ENCODE data around the gene SCAMP3.
"Not testable (repeated sequence)": the region's sequence is repeated elsewhere in the genome, so short reads cannot be mapped to it uniquely, and the experiment has no call there.

The SCAMP3 gene

DNA sequence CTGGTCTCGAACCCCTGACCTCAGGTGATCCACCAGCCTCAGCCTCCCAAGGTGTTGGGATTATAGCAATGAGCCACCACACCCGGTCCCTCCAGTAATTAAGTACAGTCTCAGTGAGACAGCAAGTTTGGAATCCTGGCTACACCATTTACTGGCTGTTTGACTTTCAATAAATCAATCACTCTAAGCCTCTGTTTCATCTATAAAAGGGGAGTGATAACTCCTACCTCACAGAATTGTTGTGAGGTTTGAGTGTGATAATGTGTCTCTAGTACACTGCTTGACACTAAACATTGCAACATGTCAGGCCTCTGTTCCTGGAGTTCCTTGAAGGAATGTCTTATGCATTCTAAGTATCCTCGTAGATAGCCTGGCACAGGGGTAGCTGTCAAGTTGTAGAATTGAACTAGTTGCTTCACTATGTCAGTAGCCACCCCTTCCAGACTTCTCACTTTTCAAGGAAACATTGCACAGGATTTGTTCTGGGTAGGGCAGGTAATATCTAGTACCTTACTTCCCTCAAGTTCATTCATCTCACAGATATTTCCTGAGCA, 19.3 kb downstream of the SCAMP3 start:
- CTCF ChIA-PET, result interaction anchor here (0.9 to 2.3 kb wide), 2 partner anchors 36 to 500 kb away, joined by 3 to 10 read pairs; partner anchors contain the start of gene THBS3

DNA sequence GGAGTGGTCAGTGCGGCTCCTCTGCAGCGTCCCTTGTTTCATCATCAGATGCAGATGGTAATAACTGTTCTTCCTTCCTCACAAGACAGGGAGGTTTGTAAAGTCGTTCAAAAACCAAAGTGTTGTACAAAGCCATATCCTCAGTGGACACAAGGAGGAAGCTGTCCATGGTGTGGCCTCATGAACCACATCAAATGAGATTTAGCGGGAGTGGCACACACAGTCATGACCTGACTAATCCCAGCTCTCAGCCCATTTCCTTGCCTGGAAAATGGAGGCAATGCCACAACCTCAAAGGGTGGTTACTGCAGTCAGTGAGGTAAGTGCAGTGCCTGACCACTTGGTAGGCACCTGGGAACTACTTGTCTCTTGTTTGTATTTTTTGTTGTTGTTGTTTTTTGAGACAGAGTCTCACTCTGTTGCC, 20.3 kb downstream of the SCAMP3 start:
- Mint-ChIP-seq H3K4me1 (peaks cover 64% of the 10 kb centered on the region), H3K4me3 (peak overlapping the region; percentile 82), H3K9me3 (peaks cover 1% of the 10 kb centered on the region), H3K36me3 (peaks cover 25% of the 10 kb centered on the region), H3K27me3 (peaks cover 5% of the 10 kb centered on the region), H3K27ac (peak overlapping the region; percentile 84)
- DNase-seq, result no peak
- CTCF ChIA-PET, result interaction anchor here (0.7 to 2.7 kb wide), 6 partner anchors 9 to 69 kb away, joined by 3 to 16 read pairs (median 4); partner anchors contain the start of gene KRTCAP2

More for the DNA sequence above, 19.3 kb downstream of the SCAMP3 start:
- peaks cover 64% of the 10 kb centered on the region for H3K4me1 Mint-ChIP-seq
- H3K9me3 Mint-ChIP-seq, result peaks cover 1% of the 10 kb centered on the region
- H3K27me3 Mint-ChIP-seq, result peaks cover 5% of the 10 kb centered on the region
- peak overlapping the region; percentile 79 for H3K4me3 Mint-ChIP-seq
- DNase-seq, result no peak
- H3K36me3 Mint-ChIP-seq, result peaks cover 21% of the 10 kb centered on the region
- peak overlapping the region; percentile 95 for H3K27ac Mint-ChIP-seq

DNA sequence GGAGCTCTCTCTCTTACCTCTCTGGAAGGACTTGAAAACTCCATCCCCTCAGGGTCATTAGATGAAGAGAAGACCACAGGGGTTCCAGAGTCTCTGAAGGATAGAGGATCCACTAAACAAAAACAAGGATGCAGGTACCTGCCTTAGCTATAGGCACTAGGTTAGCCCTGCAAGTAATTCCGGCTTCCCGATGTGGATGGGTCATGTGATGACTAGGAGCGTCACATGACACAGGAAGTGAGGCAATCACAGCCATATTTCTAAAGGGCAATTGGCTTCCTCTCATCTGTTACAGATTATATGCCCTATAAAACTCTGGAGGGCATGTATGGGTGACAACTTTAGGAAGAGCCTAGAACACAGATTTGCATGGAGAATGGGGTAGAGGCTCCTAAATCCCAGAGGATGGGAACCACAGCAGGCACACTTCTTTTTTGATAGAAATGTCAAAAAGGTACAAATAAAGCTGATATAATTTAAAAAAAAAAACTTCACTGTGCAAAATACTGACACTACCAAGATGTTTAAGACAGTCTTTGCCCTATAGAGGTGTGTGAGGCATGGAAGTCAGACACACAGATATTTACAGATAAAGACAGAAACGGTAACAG, 21.0 kb downstream of the SCAMP3 start:
- Mint-ChIP-seq H3K4me3 (peak overlapping the region; percentile 82), H3K27ac (peak overlapping the region; percentile 84), H3K4me1 (peaks cover 68% of the 10 kb centered on the region), H3K9me3 (peaks cover 1% of the 10 kb centered on the region), H3K36me3 (peaks cover 27% of the 10 kb centered on the region), H3K27me3 (peaks cover 5% of the 10 kb centered on the region)
- peak; percentile 81 for DNase-seq
- CTCF ChIA-PET, result interaction anchor here (0.7 to 2.7 kb wide), 7 partner anchors 10 to 68 kb away, joined by 3 to 16 read pairs (median 4); partner anchors contain the start of gene KRTCAP2

DNA sequence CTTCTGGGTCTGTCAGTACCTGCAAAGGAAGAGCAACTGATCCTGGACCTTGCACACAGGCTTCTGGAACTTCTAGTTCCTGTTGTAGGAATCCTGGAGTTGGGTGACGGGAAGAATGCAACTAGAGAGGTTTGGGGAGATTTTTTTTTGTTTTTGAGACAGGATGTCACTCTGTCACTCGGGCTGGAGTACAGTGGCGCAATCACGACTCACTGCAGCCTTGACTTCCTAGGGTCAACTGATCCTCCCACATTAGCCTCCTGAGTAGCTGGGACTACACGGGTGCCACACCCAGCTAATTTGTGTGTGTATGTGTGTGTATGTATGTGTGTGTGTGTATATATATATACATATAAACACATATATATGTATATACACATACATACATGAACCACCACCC, 25.7 kb downstream of the SCAMP3 start:
- Mint-ChIP-seq H3K36me3 (peaks cover 28% of the 10 kb centered on the region), H3K27me3 (no peaks in the 10 kb centered on the region), H3K9me3 (no peaks in the 10 kb centered on the region), H3K4me3 (no peak overlapping the region), H3K27ac (peak overlapping the region; percentile 25), H3K4me1 (peaks cover 37% of the 10 kb centered on the region)
- CTCF ChIA-PET, result no interaction called here
- no peak for DNase-seq

DNA sequence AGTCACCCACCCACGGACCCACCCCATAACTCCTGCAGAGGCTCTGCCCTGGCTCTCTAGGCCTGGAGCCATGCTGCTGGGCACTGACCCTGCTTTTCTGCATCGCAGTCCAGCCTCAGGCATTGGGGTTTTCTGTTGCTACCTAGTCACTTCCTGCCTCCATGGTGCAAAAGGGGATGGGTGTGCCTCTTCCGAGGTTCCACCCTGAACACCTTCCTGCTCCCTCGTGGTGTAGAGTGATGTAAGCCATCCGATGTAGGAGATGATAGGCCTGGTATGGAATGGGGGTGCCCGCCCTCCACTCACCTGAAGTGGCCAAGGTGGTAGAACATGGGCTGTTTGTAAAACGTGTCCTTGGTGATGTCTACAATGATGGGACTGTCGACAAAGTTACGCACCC, 26.8 kb downstream of the SCAMP3 start:
- DNase-seq, H3K27me3 Mint-ChIP-seq, CTCF ChIA-PET, H3K4me3 Mint-ChIP-seq, H3K9me3 Mint-ChIP-seq: not testable (repeated sequence)
- H3K36me3 Mint-ChIP-seq, result peaks cover 24% of the 10 kb centered on the region
- peak overlapping the region; percentile 50 for H3K27ac Mint-ChIP-seq
- peaks cover 26% of the 10 kb centered on the region for H3K4me1 Mint-ChIP-seq

DNA sequence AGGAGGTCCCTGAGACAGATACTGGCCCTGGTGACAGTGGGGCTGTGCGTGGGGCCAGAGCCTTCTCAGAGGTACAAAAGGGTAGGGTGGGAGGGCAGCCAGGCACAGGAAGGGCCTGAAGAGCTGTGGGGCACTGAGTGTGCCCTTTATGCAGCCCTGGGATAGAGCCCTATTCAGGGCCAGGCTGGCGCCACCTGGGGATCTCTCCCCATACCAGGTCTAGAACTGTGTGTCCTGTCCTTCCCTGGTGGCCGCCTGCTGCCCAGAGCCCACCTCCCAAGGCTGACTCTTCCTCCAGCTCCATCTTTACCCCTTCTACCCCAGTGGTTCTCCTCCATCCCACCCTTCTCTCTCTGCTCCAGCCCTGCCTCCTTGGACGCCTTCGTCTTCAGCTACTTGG, 28.7 kb downstream of the SCAMP3 start:
- H3K36me3 Mint-ChIP-seq, result peaks cover 24% of the 10 kb centered on the region
- DNase-seq, H3K9me3 Mint-ChIP-seq, H3K4me3 Mint-ChIP-seq, CTCF ChIA-PET, H3K27me3 Mint-ChIP-seq, H3K27ac Mint-ChIP-seq: not testable (repeated sequence)
- peaks cover 17% of the 10 kb centered on the region for H3K4me1 Mint-ChIP-seq

DNA sequence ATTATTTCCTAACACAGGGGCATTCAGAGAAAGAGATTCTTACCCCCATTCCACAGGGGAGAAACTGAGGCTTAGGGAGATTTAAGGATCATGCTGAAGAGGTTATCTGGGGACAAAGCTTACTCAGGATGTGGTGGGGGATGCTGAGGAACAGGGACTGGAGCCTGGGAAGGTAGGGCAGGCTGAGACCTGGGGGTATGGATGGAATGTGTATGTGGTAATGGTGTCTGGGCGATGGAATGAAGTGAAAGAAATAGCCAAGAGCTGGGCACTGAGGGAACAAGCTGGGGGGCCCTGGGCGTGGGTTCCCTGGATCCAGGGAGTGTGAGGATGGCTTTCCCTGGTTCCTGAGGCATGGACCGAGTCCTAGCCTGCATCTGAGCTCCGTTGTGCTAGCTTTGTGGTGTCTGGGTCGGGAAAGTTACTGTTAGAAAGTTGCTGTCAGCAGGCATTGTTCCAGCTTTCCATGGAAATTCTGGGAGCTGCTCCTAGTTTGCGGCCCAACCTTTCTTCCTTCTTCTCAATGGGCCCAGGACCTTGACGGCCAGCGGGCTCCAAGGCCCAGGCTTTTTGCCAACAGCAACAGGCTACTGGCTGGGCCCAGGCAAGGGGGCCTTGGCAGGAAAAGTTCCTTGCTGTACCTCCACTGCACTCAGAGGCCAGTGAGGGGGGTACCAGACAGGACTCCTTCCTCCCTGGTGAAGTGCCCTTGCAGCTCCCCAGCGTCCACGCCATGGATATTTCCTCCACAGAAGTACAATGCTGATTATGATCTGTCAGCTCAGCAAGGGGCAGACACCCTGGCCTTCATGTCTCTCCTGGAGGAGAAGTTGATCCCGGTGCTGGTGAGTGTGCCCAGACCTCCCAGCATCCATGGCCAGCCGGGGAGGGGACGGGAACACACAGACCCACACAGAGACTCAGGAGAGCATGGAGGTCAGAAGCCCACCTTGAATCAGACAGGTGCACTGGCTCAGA, 29.9 kb downstream of the SCAMP3 start:
- H3K4me3 Mint-ChIP-seq, H3K27me3 Mint-ChIP-seq, H3K27ac Mint-ChIP-seq, DNase-seq, H3K9me3 Mint-ChIP-seq: not testable (repeated sequence)
- CTCF ChIA-PET, result interaction anchor here (0.6 kb wide), 1 partner anchor 1397 kb away, joined by 4 read pairs; no protein-coding TSS in a partner anchor
- H3K4me1 Mint-ChIP-seq, result peaks cover 27% of the 10 kb centered on the region
- H3K36me3 Mint-ChIP-seq, result peaks cover 22% of the 10 kb centered on the region

DNA sequence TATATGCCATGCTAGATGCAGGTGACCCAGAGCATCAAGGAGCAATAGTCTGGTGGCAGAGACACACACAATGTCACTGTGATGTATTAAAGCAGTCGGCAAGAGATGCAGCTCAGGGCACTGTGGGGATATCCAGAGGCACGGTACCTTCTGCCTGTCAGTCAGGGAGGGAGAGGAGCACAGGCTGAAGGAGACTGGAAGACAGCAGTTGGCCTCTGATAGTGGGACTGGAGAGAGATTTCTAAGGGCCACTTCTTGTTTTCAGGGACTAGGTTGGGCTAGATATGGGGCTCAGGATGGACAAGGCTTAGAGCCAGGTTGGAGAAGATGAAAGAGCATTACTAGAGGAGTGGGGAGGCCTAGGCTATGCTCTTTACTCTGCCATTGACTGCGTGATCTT, 30.9 kb downstream of the SCAMP3 start:
- Mint-ChIP-seq H3K4me1 (peaks cover 28% of the 10 kb centered on the region), H3K36me3 (peaks cover 17% of the 10 kb centered on the region)
- H3K4me3 Mint-ChIP-seq, DNase-seq, H3K9me3 Mint-ChIP-seq, H3K27ac Mint-ChIP-seq, H3K27me3 Mint-ChIP-seq, CTCF ChIA-PET: not testable (repeated sequence)

DNA sequence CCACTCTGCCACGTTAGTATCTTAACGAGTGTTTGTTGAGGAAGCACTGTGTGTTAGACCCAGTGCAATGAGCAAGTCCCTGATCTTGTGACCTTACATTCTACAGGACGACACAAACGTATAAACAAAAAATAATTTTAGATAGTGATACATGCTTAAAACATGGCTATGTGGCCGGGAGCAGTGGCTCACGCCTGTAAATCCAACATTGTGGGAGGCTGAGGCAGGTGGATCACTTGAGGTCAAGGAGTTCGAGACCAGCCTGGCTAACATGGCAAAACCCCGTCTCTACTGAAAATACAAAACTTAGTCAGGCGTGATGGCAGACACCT, 34.1 kb downstream of the SCAMP3 start:
- CTCF ChIA-PET, result interaction anchor here (1.1 to 6.9 kb wide), 5 partner anchors 16 to 54 kb away, joined by 4 to 69 read pairs (median 15); partner anchors contain the start of genes KRTCAP2, MTX1, THBS3 and TRIM46
- Mint-ChIP-seq H3K9me3 (no peaks in the 10 kb centered on the region), H3K4me3 (peak overlapping the region; percentile 88), H3K27ac (peak overlapping the region; percentile 90), H3K4me1 (peaks cover 37% of the 10 kb centered on the region), H3K27me3 (peaks cover 4% of the 10 kb centered on the region), H3K36me3 (peaks cover 17% of the 10 kb centered on the region)
- no peak for DNase-seq

DNA sequence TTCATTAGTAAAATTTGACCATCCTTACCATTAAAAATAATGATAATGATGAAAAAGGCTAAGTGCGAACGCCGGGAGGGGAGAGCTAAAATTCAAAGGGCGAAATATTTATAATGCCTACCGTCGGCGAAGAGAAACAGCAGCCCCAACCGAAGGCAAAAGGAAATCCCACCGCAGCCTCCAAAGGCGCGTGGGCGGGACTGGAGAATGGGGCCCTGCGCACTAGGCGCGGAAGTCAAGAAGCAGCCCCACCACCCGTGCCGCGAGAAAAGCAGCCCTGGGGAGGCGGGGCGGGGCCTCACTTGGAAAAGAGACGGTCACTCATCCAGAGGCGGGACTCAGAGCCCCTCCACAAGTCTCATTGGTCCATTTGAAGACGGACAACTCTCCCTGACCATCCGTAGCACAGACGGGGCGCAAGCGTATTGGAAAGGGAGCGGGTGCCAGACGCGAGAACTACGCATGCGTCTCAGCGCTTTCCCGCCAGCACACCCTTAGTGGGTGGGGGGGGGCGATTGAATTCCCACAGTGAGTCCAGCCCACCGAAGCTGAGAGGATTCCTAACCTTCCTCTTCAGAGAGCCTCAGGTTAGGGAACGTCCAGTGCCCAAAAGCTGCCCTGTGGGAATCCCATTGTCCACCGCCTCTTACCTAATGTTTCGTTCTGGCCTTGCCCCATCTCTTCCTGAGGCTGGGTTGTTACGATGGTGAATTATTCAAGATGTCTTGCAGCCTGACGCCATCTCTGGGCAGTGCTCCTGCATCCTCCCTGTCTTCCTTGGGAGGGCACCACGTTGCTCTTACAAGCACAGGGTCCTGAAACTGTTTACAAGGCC, 34.7 kb downstream of the SCAMP3 start:
- H3K4me1 Mint-ChIP-seq, result peaks cover 38% of the 10 kb centered on the region

DNA sequence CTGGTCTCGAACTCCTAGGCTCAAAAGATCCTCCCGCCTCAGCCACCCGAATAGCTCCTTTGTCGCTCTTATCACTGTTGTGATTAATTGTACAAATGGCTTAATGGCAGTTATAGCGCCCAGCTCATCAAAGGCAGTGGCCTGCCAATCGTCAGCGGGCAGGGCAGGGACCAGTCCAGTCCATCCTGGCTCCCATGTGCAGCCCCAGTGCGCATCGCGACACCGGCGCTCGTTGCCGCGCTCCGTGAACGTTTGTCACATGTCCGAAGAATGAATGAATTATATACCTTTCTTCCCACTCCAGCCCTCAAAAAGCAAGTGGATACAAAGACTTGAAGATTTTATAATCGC, 35.3 kb downstream of the SCAMP3 start:
- H3K4me1 Mint-ChIP-seq, result peaks cover 40% of the 10 kb centered on the region
- DNase-seq, result no peak
- peak overlapping the region; percentile 90 for H3K27ac Mint-ChIP-seq
- peaks cover 17% of the 10 kb centered on the region for H3K36me3 Mint-ChIP-seq
- H3K27me3 Mint-ChIP-seq, result peaks cover 4% of the 10 kb centered on the region
- H3K4me3 Mint-ChIP-seq, result peak overlapping the region; percentile 88
- CTCF ChIA-PET, result interaction anchor here (0.7 to 6.9 kb wide), 9 partner anchors 15 to 137 kb away, joined by 3 to 69 read pairs (median 7); partner anchors contain the start of genes KRTCAP2, MTX1, THBS3 and TRIM46
- H3K9me3 Mint-ChIP-seq, result no peaks in the 10 kb centered on the region

More for the DNA sequence above, 34.7 kb downstream of the SCAMP3 start:
- no peaks in the 10 kb centered on the region for H3K9me3 Mint-ChIP-seq
- H3K4me3 Mint-ChIP-seq, result peak overlapping the region; percentile 88
- peaks cover 17% of the 10 kb centered on the region for H3K36me3 Mint-ChIP-seq
- peak; percentile 100 for DNase-seq
- CTCF ChIA-PET, result interaction anchor here (0.7 to 6.9 kb wide), 10 partner anchors 14 to 138 kb away, joined by 3 to 69 read pairs (median 6); partner anchors contain the start of genes KRTCAP2, MTX1, THBS3 and TRIM46
- H3K27me3 Mint-ChIP-seq, result peaks cover 4% of the 10 kb centered on the region
- H3K27ac Mint-ChIP-seq, result peak overlapping the region; percentile 90

DNA sequence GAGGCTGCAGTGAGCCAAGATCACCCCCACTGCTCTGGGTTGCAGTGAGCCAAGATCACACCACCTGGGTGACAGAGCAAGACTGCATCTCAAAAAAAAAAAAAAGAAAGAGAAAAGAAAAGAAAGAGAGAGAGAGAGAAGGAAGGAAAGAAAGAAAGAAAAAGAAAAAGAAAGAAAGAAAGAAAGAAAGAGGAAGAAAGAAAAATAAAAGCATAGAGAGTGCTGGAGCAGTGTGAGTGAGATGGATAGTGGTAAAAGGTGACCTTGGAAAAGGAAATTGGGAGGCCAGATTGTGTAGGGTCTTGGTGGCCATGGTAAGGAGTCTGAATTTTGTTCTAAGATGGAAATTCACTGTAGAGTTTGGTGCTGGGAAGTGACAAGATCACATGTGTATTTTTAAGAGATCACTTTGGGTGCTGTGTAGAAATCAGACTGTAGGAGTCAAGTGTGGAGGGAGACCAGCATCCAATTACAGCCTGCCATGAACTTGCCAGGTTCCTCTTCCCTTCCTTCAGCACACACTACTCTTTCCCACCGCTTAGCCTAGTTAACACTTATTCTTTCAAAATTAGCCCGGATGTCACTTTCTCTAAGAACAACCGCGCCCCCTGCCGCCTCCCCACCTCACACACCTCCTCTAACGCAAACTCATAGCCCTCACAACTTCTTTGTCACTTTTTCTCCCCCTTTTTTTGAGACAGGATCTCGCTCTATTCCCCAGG, 35.8 kb downstream of the SCAMP3 start:
- H3K4me3 Mint-ChIP-seq, result peak overlapping the region; percentile 88
- CTCF ChIA-PET, result interaction anchor here (0.7 to 6.9 kb wide), 9 partner anchors 15 to 136 kb away, joined by 3 to 69 read pairs (median 7); partner anchors contain the start of genes KRTCAP2, MTX1, THBS3 and TRIM46
- peaks cover 17% of the 10 kb centered on the region for H3K36me3 Mint-ChIP-seq
- peak overlapping the region; percentile 90 for H3K27ac Mint-ChIP-seq
- H3K9me3 Mint-ChIP-seq, result no peaks in the 10 kb centered on the region
- DNase-seq, result peak; percentile 92
- peaks cover 4% of the 10 kb centered on the region for H3K27me3 Mint-ChIP-seq
- peaks cover 40% of the 10 kb centered on the region for H3K4me1 Mint-ChIP-seq

DNA sequence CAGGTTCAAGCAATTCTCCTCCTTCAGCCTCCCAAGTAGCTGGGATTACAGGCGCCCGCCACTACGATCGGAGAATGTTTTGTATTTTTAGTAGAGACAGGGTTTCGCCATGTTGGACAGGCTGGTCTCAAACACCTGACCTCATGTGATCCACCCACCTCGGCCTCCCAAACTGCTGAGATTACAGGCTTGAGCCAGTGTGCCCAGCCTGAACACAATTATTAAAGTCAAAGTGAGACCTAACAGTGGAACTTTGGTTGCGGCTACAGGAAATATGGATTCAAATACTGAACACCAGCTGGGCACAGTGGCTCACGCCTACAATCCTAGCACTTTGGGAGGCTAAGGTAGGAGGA, 36.8 kb downstream of the SCAMP3 start:
- H3K36me3 Mint-ChIP-seq, result peaks cover 17% of the 10 kb centered on the region
- DNase-seq, H3K27me3 Mint-ChIP-seq, H3K9me3 Mint-ChIP-seq: not testable (repeated sequence)
- peak overlapping the region; percentile 60 for H3K27ac Mint-ChIP-seq
- CTCF ChIA-PET, result interaction anchor here (2.0 to 6.9 kb wide), 3 partner anchors 19 to 51 kb away, joined by 5 to 69 read pairs (median 52); partner anchors contain the start of genes KRTCAP2, MTX1, THBS3 and TRIM46
- peak overlapping the region; percentile 88 for H3K4me3 Mint-ChIP-seq
- peaks cover 48% of the 10 kb centered on the region for H3K4me1 Mint-ChIP-seq
